ENCODE data around the gene PLIN4. TPM values are rescaled to one million over a fixed set of nuclear protein-coding genes. Genes with fewer than 3 reads are reported as not detected.

PLIN4 gene
- total and polyA plus RNA-seq, 2 donors from 2014 or later, result 1.6 to 2.2 TPM

GRCh38 chr19:4534836-4535658, 16.8 kb upstream of the PLIN4 start, which contains the start of gene PLIN5:
TSS of gene PLIN5 (minus strand) at chr19:4535224. CDS start at chr19:4534074, 1,150 bp downstream.
- Histone ChIP-seq H3K4me3 (ENCODE audit: low read length in 3 of 3) (peak within 1 kb of the TSS; percentile 11 to 63 (median 39)), H3K9ac (ENCODE audit: low read length in 3 of 3) (peak within 1 kb of the TSS in 2 of 3 donors; percentile 26 to 48), H3K4me1 (ENCODE audit: control insufficient read depth in 2 of 3, insufficient read depth in 2 of 3, low read depth in 1 of 3, low read length in 3 of 3) (no peaks in the 10 kb centered on the region), H3K27me3 (ENCODE audit: control insufficient read depth, insufficient read depth, low read length) (no peaks in the 10 kb centered on the region), H3K36me3 (ENCODE audit: control insufficient read depth in 2 of 3, insufficient read depth in 3 of 3, low read length in 3 of 3) (no peaks in the 10 kb centered on the region), H3K9me3 (ENCODE audit: control insufficient read depth in 2 of 3, insufficient read depth in 1 of 3, low read length in 3 of 3) (no peaks in the 10 kb centered on the region), H3K27ac (ENCODE audit: low read depth in 2 of 2, low read length in 2 of 2) (peak within 1 kb of the TSS; percentile 60 to 74)
- no peak for TF ChIP-seq CTCF (IDR thresholded peaks at IDR 0.05; ENCODE audit: borderline replicate concordance, extremely low read depth, insufficient read depth)
- intact Hi-C loops (cut with DNase I), result no loop called here
- peak; percentile 90 to 95 (median 92) for DNase-seq
- FAIRE-seq, result no peak

GRCh38 chr19:4533835-4534424, 15.6 kb upstream of the PLIN4 start:
- no peak overlapping the region for H3K9ac ChIP-seq (ENCODE audit: low read length in 3 of 3)
- TF ChIP-seq CTCF (IDR thresholded peaks at IDR 0.05; ENCODE audit: borderline replicate concordance, extremely low read depth, insufficient read depth), result no peak
- no peak overlapping the region for H3K27ac ChIP-seq (ENCODE audit: low read depth in 2 of 2, low read length in 2 of 2)
- H3K9me3 ChIP-seq (ENCODE audit: control insufficient read depth in 2 of 3, insufficient read depth in 1 of 3, low read length in 3 of 3), result no peaks in the 10 kb centered on the region
- no peaks in the 10 kb centered on the region for H3K27me3 ChIP-seq (ENCODE audit: control insufficient read depth, insufficient read depth, low read length)
- intact Hi-C loops (cut with DNase I), result no loop called here
- FAIRE-seq (no peak), DNase-seq (peak in 1 of 5 donors; percentile 14)
- H3K4me1 ChIP-seq (ENCODE audit: control insufficient read depth in 2 of 3, insufficient read depth in 2 of 3, low read depth in 1 of 3, low read length in 3 of 3), result no peaks in the 10 kb centered on the region
- no peaks in the 10 kb centered on the region for H3K36me3 ChIP-seq (ENCODE audit: control insufficient read depth in 2 of 3, insufficient read depth in 3 of 3, low read length in 3 of 3)
- peak overlapping the region in 1 of 3 donors; percentile 63 for H3K4me3 ChIP-seq (ENCODE audit: low read length in 3 of 3)

GRCh38 chr19:4533334-4533733, 15.0 kb upstream of the PLIN4 start:
- Histone ChIP-seq H3K27me3 (ENCODE audit: control insufficient read depth, insufficient read depth, low read length) (no peaks in the 10 kb centered on the region), H3K4me1 (ENCODE audit: control insufficient read depth in 2 of 3, insufficient read depth in 2 of 3, low read depth in 1 of 3, low read length in 3 of 3) (no peaks in the 10 kb centered on the region), H3K36me3 (ENCODE audit: control insufficient read depth in 2 of 3, insufficient read depth in 3 of 3, low read length in 3 of 3) (no peaks in the 10 kb centered on the region), H3K4me3 (ENCODE audit: low read length in 3 of 3) (no peak overlapping the region), H3K9me3 (ENCODE audit: control insufficient read depth in 2 of 3, insufficient read depth in 1 of 3, low read length in 3 of 3) (no peaks in the 10 kb centered on the region), H3K9ac (ENCODE audit: low read length in 3 of 3) (no peak overlapping the region), H3K27ac (ENCODE audit: low read depth in 2 of 2, low read length in 2 of 2) (no peak overlapping the region)
- FAIRE-seq (no peak), DNase-seq (no peak)
- TF ChIP-seq CTCF (IDR thresholded peaks at IDR 0.05; ENCODE audit: borderline replicate concordance, extremely low read depth, insufficient read depth), result no peak
- intact Hi-C loops (cut with DNase I), result no loop called here

Data from kidney (tissue), 14 donors.